ENCODE results near the gene AGPAT1. TPM values are rescaled to one million over a fixed set of nuclear protein-coding genes. Genes with fewer than 3 reads are reported as not detected.

The AGPAT1 gene
- total and polyA plus RNA-seq, 2 of the 8 experiments (the other 6 are each of a cell fraction or from before 2014, with no cell fraction given), result 96.0 to 222 TPM

DNA sequence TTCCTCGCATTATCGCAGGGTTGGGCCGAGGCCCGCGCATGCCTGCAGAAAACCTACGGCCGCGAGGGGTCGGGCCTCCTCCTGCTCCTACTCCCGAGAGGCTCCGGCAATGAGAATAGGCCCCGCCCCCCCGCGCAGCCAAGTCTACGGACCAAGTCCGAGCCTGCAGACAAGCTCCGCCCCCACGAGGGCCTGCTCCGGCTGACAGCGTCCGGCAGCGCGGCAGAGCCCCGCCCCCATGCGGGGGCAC, 19.7 kb upstream of the AGPAT1 start:
- Histone ChIP-seq H3K4me3 (ENCODE audit: extremely low read depth in 1 of 4, insufficient read depth in 2 of 4, low read depth in 3 of 4, low read length in 4 of 4) (peak overlapping the region in 3 of 4 experiments; percentile 66 to 97 (median 79); a peak in 6 of 8 replicates), H3K9ac (replicated peaks in 1 of 4; ENCODE audit: extremely low read depth in 1 of 4, low read depth in 3 of 4, low read length in 3 of 4) (peak overlapping the region in 2 of 4 experiments; percentile 94 to 98; a peak in 3 of 7 replicates), H2AK5ac (ENCODE audit: low read depth, low read length) (no peak overlapping the region), H2BK5ac (ENCODE audit: low read depth, low read length) (peak overlapping the region; percentile 98), H3K27me3 (replicated peaks in 1 of 4; ENCODE audit: control insufficient read depth in 3 of 4, extremely low read depth in 1 of 4, insufficient read depth in 3 of 4, low read length in 3 of 4) (no peaks in the 10 kb centered on the region), H3K27ac (ENCODE audit: low read depth, low read length) (peak overlapping the region; percentile 86; the same call in 1 of the 2 replicates), H4K5ac (ENCODE audit: insufficient read length, low read depth, low read length) (no peak overlapping the region), H2BK20ac (ENCODE audit: low read length) (no peak overlapping the region), H3K23ac (ENCODE audit: insufficient read length) (no peak overlapping the region), H2BK15ac (ENCODE audit: low read length) (no peak overlapping the region), H3K23me2 (ENCODE audit: low read depth, low read length) (peaks cover 7% of the 10 kb centered on the region; the same call in 1 of the 2 replicates), H3K4me1 (replicated peaks in 1 of 4; ENCODE audit: control insufficient read depth in 3 of 4, insufficient read depth in 4 of 4, low read length in 3 of 4) (peaks cover 8 to 40% (median 24%) of the 10 kb centered on the region in 4 experiments), H3K9me3 (ENCODE audit: insufficient read depth in 2 of 2, low read depth in 1 of 2, low read length in 1 of 2) (no peaks in the 10 kb centered on the region), H4K8ac (ENCODE audit: extremely low read depth, insufficient read depth, low read length) (no peak overlapping the region), H3K18ac (ENCODE audit: extremely low read depth, low read length) (no peak overlapping the region), H3K56ac (replicated peaks; ENCODE audit: insufficient read length, low read depth, low read length) (no peak overlapping the region), H2BK120ac (replicated peaks; ENCODE audit: low read depth, low read length) (no peak overlapping the region), H4K20me1 (replicated peaks in 1 of 2; ENCODE audit: control insufficient read depth in 1 of 2, insufficient read depth in 2 of 2, low read length in 2 of 2) (no peaks in the 10 kb centered on the region), H2AFZ (ENCODE audit: low read length) (no peak overlapping the region), H3K79me2 (ENCODE audit: control insufficient read depth in 1 of 2, insufficient read depth in 2 of 2, low read length in 2 of 2) (no peaks in the 10 kb centered on the region; a peak in 1 of 4 replicates), H4K91ac (replicated peaks; ENCODE audit: insufficient read length, low read length) (no peak overlapping the region), H3K79me1 (ENCODE audit: low read depth, low read length) (no peaks in the 10 kb centered on the region; the same call in 1 of the 2 replicates), H3K4ac (replicated peaks; ENCODE audit: insufficient read length, low read depth, low read length) (no peak overlapping the region), H3K14ac (ENCODE audit: insufficient read length) (no peak overlapping the region), H3K36me3 (ENCODE audit: control insufficient read depth in 2 of 4, insufficient read depth in 4 of 4, low read length in 3 of 4) (no peaks in the 10 kb centered on the region), H3K4me2 (ENCODE audit: insufficient read depth in 1 of 2, low read depth in 2 of 2, low read length in 2 of 2) (peak overlapping the region; percentile 89 to 97; a peak in 3 of 4 replicates), H2BK12ac (ENCODE audit: low read depth, low read length) (no peak overlapping the region)
- DNase-seq (ENCODE audit: low read depth in 1 of 2, low spot score in 2 of 2) (peak; percentile 100), FAIRE-seq (no peak)
- POLR2A ChIA-PET (ENCODE audit: partially characterized antibody), result interaction anchor here (0.6 to 13.3 kb wide), 17 partner anchors 10 to 776 kb away, joined by 3 to 194 read pairs (median 4); partner anchors contain the start of genes AGPAT1, ATF6B, DXO and FKBPL
- WGBS, 2 experiments (ENCODE audit: extremely low coverage in 1 of 2, insufficient coverage in 1 of 2, insufficient read length in 1 of 2, insufficient replicate concordance in 2 of 2, low coverage in 1 of 2, low lambda C conversion rate in 2 of 2, missing lambda C conversion rate in 1 of 2), result 0% methylated on average over 12 of the region's 25 CpGs; no CpG with 5 or more reads in 1 of the 2 experiments
- CTCF ChIA-PET (ENCODE audit: partially characterized antibody), result interaction anchor here (0.6 to 1.3 kb wide), 9 partner anchors 16 to 521 kb away, joined by 3 to 5 read pairs (median 3); partner anchors contain the start of gene PRRT1
- TF ChIP-seq, protein P1, sequence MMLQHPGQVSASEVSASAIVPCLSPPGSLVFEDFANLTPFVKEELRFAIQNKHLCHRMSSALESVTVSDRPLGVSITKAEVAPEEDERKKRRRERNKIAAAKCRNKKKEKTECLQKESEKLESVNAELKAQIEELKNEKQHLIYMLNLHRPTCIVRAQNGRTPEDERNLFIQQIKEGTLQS (IDR thresholded peaks at IDR 0.05; ENCODE audit: insufficient read depth, low read depth, low read length), result no peak
- TF ChIP-seq JUND (IDR thresholded peaks at IDR 0.05; ENCODE audit: low read length) (no peak), SP4 (IDR thresholded peaks at IDR 0.05; ENCODE audit: low read length) (no peak), CBX5 (IDR thresholded peaks at IDR 0.05; ENCODE audit: low read depth, low read length) (no peak), CEBPB (IDR thresholded peaks at IDR 0.05; ENCODE audit: low read depth, low read length) (no peak), ZNF274 (IDR thresholded peaks at IDR 0.05; ENCODE audit: borderline replicate concordance, extremely low read depth, low read length) (no peak), KDM5A (IDR thresholded peaks at IDR 0.05; ENCODE audit: low read length) (no peak), PHF8 (conservative IDR thresholded peaks at IDR 0.05; ENCODE audit: low read depth, low read length) (no peak), SP2 (IDR thresholded peaks at IDR 0.05; ENCODE audit: low read length) (no peak), JUN (IDR thresholded peaks at IDR 0.05; ENCODE audit: low read depth, low read length) (no peak)
- TF ChIP-seq, protein P2, sequence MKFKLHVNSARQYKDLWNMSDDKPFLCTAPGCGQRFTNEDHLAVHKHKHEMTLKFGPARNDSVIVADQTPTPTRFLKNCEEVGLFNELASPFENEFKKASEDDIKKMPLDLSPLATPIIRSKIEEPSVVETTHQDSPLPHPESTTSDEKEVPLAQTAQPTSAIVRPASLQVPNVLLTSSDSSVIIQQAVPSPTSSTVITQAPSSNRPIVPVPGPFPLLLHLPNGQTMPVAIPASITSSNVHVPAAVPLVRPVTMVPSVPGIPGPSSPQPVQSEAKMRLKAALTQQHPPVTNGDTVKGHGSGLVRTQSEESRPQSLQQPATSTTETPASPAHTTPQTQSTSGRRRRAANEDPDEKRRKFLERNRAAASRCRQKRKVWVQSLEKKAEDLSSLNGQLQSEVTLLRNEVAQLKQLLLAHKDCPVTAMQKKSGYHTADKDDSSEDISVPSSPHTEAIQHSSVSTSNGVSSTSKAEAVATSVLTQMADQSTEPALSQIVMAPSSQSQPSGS (IDR thresholded peaks at IDR 0.05; ENCODE audit: low read length), result no peak
- TF ChIP-seq, protein P3, sequence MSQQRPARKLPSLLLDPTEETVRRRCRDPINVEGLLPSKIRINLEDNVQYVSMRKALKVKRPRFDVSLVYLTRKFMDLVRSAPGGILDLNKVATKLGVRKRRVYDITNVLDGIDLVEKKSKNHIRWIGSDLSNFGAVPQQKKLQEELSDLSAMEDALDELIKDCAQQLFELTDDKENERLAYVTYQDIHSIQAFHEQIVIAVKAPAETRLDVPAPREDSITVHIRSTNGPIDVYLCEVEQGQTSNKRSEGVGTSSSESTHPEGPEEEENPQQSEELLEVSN (IDR thresholded peaks at IDR 0.05), result no peak
